WTC11 (cell line): Measurements from ENCODE around the gene ZNF276. TPM values are rescaled to one million over a fixed set of nuclear protein-coding genes. Genes with fewer than 3 reads are reported as not detected.

Experiments used
- ATAC-seq: fragments of 200-7000 bp; cut with Tn5 transposase; 2 replicates; pipeline ENCODE4 v1.10.0; 2021; ENCODE audit warnings: mild to moderate bottlenecking, moderate library complexity
- CTCF ChIA-PET: fragments of 300-600 bp; sonication (Branson Sonifier 250); formaldehyde crosslinking; loops from one replicate; lab custom pipeline; 2021; ENCODE audit warnings: antibody characterized with exemption; lab: Charles Lee
- POLR2A ChIA-PET: fragments of 350-600 bp; sonication (Branson Sonifier 250); formaldehyde crosslinking; loops from one replicate; lab custom pipeline; 2021; ENCODE audit warnings: antibody characterized with exemption; lab: Charles Lee
- DNase-seq: peaks from one replicate; pipeline ENCODE4 v3.0.0; 2021; ENCODE audit warnings: low spot score
- H3K27ac Mint-ChIP-seq: 2 replicates; pipeline ENCODE4 v1.8.0; 2021; ENCODE audit warnings: mixed read lengths
- H3K27me3 Mint-ChIP-seq: 2 replicates; pipeline ENCODE4 v1.8.0; 2021; ENCODE audit warnings: low read depth, mild to moderate bottlenecking, moderate library complexity, mixed read lengths
- H3K36me3 Mint-ChIP-seq: 2 replicates; pipeline ENCODE4 v1.8.0; 2021; ENCODE audit warnings: mixed read lengths
- H3K4me1 Mint-ChIP-seq: 2 replicates; pipeline ENCODE4 v1.8.0; 2022; ENCODE audit warnings: mixed read lengths
- H3K4me3 Mint-ChIP-seq: 2 replicates; pipeline ENCODE4 v1.8.0; 2021; ENCODE audit warnings: mild to moderate bottlenecking, moderate library complexity, mixed read lengths
- H3K9me3 Mint-ChIP-seq: 2 replicates; pipeline ENCODE4 v1.8.0; 2021; ENCODE audit warnings: mixed read lengths
- ATF3 ChIP-seq: sonication (generic); formaldehyde crosslinking; conservative IDR thresholded peaks from 2 replicates; pipeline ENCODE4 v1.8.1; 2022; ENCODE audit warnings: mild to moderate bottlenecking, missing genetic modification reagents
- CBFB ChIP-seq: sonication (generic); formaldehyde crosslinking; IDR thresholded peaks from 2 replicates; pipeline ENCODE4 v1.8.1; 2022; ENCODE audit warnings: mild to moderate bottlenecking, low read depth, missing genetic modification reagents
- CDX4 ChIP-seq: fragments of 250-450 bp; sonication (Bioruptor Pico); IDR thresholded peaks from 2 replicates; pipeline ENCODE4 v1.9.0; 2021; ENCODE audit warnings: moderate library complexity, mild to moderate bottlenecking, inconsistent platforms, borderline replicate concordance
- E2F4 ChIP-seq: sonication (generic); formaldehyde crosslinking; IDR thresholded peaks from 2 replicates; pipeline ENCODE4 v1.8.1; 2022; ENCODE audit warnings: low read depth, mild to moderate bottlenecking, moderate library complexity, missing genetic modification reagents, borderline replicate concordance
- ELF4 ChIP-seq: sonication (generic); formaldehyde crosslinking; IDR thresholded peaks from 2 replicates; pipeline ENCODE4 v1.8.1; 2022; ENCODE audit warnings: low read depth, mild to moderate bottlenecking, moderate library complexity, missing genetic modification reagents
- ESRRA ChIP-seq: sonication (generic); formaldehyde crosslinking; IDR thresholded peaks from 2 replicates; pipeline ENCODE4 v1.8.1; 2022; ENCODE audit warnings: mild to moderate bottlenecking, missing genetic modification reagents, borderline replicate concordance
- FOXJ3 ChIP-seq: sonication (generic); formaldehyde crosslinking; IDR thresholded peaks from 2 replicates; pipeline ENCODE4 v1.9.0; 2021; ENCODE audit warnings: missing genetic modification reagents, mild to moderate bottlenecking, borderline replicate concordance
- FOXP1 ChIP-seq: sonication (generic); formaldehyde crosslinking; IDR thresholded peaks from 2 replicates; pipeline ENCODE4 v1.8.0; 2022; ENCODE audit warnings: missing genetic modification reagents, mild to moderate bottlenecking, moderate library complexity, borderline replicate concordance
- GTF2I ChIP-seq: fragments of 250-450 bp; sonication (Bioruptor Pico); conservative IDR thresholded peaks from 2 replicates; pipeline ENCODE4 v1.4.0; 2021; ENCODE audit warnings: mild to moderate bottlenecking
- IRF2 ChIP-seq: sonication (generic); formaldehyde crosslinking; IDR thresholded peaks from 2 replicates; pipeline ENCODE4 v1.8.0; 2022; ENCODE audit warnings: low read depth, missing genetic modification reagents, borderline replicate concordance
- JUN ChIP-seq: sonication (generic); formaldehyde crosslinking; IDR thresholded peaks from 2 replicates; pipeline ENCODE4 v1.8.0; 2023; ENCODE audit warnings: mild to moderate bottlenecking, missing genetic modification reagents
- NR3C1 ChIP-seq: sonication (generic); formaldehyde crosslinking; conservative IDR thresholded peaks from 2 replicates; pipeline ENCODE4 v1.8.1; 2023; ENCODE audit warnings: low read depth, mild to moderate bottlenecking, missing genetic modification reagents
- OVOL2 ChIP-seq: fragments of 250-450 bp; sonication (Bioruptor Pico); IDR thresholded peaks from 2 replicates; pipeline ENCODE4 v1.9.0; 2021; ENCODE audit warnings: mild to moderate bottlenecking, borderline replicate concordance
- ZNF219 ChIP-seq: sonication (generic); formaldehyde crosslinking; IDR thresholded peaks from 2 replicates; pipeline ENCODE4 v1.8.0; 2023; ENCODE audit warnings: missing genetic modification reagents, mild to moderate bottlenecking, borderline replicate concordance
- ZNF416 ChIP-seq: fragments of 250-450 bp; sonication (Bioruptor Pico); IDR thresholded peaks from 2 replicates; pipeline ENCODE4 v1.9.0; 2021; ENCODE audit warnings: mild to moderate bottlenecking, inconsistent platforms
- ZNF671 ChIP-seq: fragments of 250-450 bp; sonication (Bioruptor Pico); IDR thresholded peaks from 2 replicates; pipeline ENCODE4 v1.8.0; 2021; ENCODE audit warnings: mild to moderate bottlenecking
- total RNA-seq: library from RNA; stranded (reverse); gene quantifications from 3 replicates; pipeline ENCODE4 v1.2.3, GENCODE V29; 2021
- TF ChIP-seq, protein P1 (sequence below): sonication (generic); formaldehyde crosslinking; conservative IDR thresholded peaks from 2 replicates; pipeline ENCODE4 v1.8.1; 2023; ENCODE audit warnings: mild to moderate bottlenecking, low read depth, missing genetic modification reagents, moderate library complexity
- TF ChIP-seq, protein P2 (sequence below): sonication (generic); formaldehyde crosslinking; IDR thresholded peaks from 2 replicates; pipeline ENCODE4 v1.8.1; 2022; ENCODE audit warnings: mild to moderate bottlenecking, missing genetic modification reagents, moderate library complexity, borderline replicate concordance
- TF ChIP-seq, protein P3 (sequence below): sonication (generic); formaldehyde crosslinking; IDR thresholded peaks from 2 replicates; pipeline ENCODE4 v1.8.1; 2022; ENCODE audit warnings: mild to moderate bottlenecking, moderate library complexity, missing genetic modification reagents

ZNF276 gene
- total RNA-seq, 1 experiment from 2014 or later, result 16.6 TPM

GRCh38 chr16:89672177-89672941 is 49.0 kb upstream of the ZNF276 start:
- Mint-ChIP-seq H3K27ac (no peak overlapping the region), H3K27me3 (peaks cover 6% of the 10 kb centered on the region; the same call in 1 of the 2 replicates), H3K4me3 (no peak overlapping the region), H3K36me3 (peaks cover 15% of the 10 kb centered on the region), H3K9me3 (peaks cover 17% of the 10 kb centered on the region), H3K4me1 (no peaks in the 10 kb centered on the region)
- POLR2A ChIA-PET, result no interaction called here
- ATAC-seq, result no peak
- DNase-seq, result no peak
- TF ChIP-seq, protein P1, sequence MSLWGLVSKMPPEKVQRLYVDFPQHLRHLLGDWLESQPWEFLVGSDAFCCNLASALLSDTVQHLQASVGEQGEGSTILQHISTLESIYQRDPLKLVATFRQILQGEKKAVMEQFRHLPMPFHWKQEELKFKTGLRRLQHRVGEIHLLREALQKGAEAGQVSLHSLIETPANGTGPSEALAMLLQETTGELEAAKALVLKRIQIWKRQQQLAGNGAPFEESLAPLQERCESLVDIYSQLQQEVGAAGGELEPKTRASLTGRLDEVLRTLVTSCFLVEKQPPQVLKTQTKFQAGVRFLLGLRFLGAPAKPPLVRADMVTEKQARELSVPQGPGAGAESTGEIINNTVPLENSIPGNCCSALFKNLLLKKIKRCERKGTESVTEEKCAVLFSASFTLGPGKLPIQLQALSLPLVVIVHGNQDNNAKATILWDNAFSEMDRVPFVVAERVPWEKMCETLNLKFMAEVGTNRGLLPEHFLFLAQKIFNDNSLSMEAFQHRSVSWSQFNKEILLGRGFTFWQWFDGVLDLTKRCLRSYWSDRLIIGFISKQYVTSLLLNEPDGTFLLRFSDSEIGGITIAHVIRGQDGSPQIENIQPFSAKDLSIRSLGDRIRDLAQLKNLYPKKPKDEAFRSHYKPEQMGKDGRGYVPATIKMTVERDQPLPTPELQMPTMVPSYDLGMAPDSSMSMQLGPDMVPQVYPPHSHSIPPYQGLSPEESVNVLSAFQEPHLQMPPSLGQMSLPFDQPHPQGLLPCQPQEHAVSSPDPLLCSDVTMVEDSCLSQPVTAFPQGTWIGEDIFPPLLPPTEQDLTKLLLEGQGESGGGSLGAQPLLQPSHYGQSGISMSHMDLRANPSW, result no peak
- TF ChIP-seq E2F4 (CRISPR knock-in tag) (no peak), ELF4 (CRISPR knock-in tag) (no peak), FOXP1 (CRISPR knock-in tag) (no peak), ZNF671 (CRISPR knock-in tag) (no peak), GTF2I (no peak), ZNF416 (CRISPR knock-in tag) (no peak), JUN (CRISPR knock-in tag) (no peak), FOXJ3 (CRISPR knock-in tag) (no peak)
- TF ChIP-seq, protein P2, sequence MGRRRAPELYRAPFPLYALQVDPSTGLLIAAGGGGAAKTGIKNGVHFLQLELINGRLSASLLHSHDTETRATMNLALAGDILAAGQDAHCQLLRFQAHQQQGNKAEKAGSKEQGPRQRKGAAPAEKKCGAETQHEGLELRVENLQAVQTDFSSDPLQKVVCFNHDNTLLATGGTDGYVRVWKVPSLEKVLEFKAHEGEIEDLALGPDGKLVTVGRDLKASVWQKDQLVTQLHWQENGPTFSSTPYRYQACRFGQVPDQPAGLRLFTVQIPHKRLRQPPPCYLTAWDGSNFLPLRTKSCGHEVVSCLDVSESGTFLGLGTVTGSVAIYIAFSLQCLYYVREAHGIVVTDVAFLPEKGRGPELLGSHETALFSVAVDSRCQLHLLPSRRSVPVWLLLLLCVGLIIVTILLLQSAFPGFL (CRISPR knock-in tag), result no peak
- CTCF ChIA-PET, result no interaction called here

DNA sequence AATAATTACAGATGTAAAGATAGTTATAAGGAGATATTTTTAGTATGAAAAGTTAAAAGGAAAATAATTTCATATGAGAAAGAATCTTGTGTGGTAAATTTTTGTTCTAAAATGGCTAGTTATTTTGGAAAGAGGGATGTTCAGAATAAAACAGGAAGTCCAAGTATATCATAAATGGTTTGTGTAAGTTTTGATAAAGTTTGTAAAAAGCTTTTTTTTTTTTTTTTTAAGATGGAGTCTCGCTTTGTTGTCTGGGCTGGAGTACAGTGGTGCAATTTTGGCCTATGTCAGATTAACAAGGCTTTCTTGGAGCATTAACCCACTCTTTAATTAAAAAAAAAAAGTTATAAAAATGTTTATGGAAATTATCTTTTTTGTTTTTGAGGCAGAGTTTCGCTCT is 43.1 kb upstream of the ZNF276 start:
- no peak overlapping the region for H3K27ac Mint-ChIP-seq
- DNase-seq (no peak), ATAC-seq (no peak)
- peaks cover 54% of the 10 kb centered on the region for H3K36me3 Mint-ChIP-seq
- peaks cover 2% of the 10 kb centered on the region for H3K27me3 Mint-ChIP-seq
- H3K4me1 Mint-ChIP-seq, result no peaks in the 10 kb centered on the region
- peaks cover 32% of the 10 kb centered on the region for H3K9me3 Mint-ChIP-seq
- CTCF ChIA-PET, result interaction anchor here (0.6 kb wide), 1 partner anchor 35 kb away, joined by 3 read pairs; no protein-coding TSS in a partner anchor
- POLR2A ChIA-PET, result no interaction called here
- no peak overlapping the region for H3K4me3 Mint-ChIP-seq
- TF ChIP-seq NR3C1 (no peak), ESRRA (no peak), CDX4 (no peak), ELF4 (CRISPR knock-in tag) (no peak), GTF2I (no peak), ZNF219 (CRISPR knock-in tag) (no peak), CBFB (CRISPR knock-in tag) (no peak), OVOL2 (CRISPR knock-in tag) (no peak), ATF3 (CRISPR knock-in tag) (no peak), JUN (CRISPR knock-in tag) (no peak), IRF2 (CRISPR knock-in tag) (no peak)
- TF ChIP-seq, protein P3, sequence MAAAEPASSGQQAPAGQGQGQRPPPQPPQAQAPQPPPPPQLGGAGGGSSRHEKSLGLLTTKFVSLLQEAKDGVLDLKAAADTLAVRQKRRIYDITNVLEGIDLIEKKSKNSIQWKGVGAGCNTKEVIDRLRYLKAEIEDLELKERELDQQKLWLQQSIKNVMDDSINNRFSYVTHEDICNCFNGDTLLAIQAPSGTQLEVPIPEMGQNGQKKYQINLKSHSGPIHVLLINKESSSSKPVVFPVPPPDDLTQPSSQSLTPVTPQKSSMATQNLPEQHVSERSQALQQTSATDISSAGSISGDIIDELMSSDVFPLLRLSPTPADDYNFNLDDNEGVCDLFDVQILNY, result no peak
- TF ChIP-seq, all 79 proteins: peak for 0
